H9 (cell line): ENCODE results near the gene ASB4. TPM values are rescaled to one million over a fixed set of nuclear protein-coding genes. Genes with fewer than 3 reads are reported as not detected.

Experiments
- DNase-seq: peaks from one replicate; pipeline ENCODE4 v3.0.0-alpha.2; 2017
- H2AFZ ChIP-seq: one replicate; pipeline ENCODE4 v1.6.1; 2013; ENCODE audit warnings: mild to moderate bottlenecking, low read length, control low read depth, moderate library complexity
- H2AK5ac ChIP-seq: 2 replicates; pipeline ENCODE4 v1.6.1; 2013; ENCODE audit warnings: low read length, control low read depth, mixed read lengths; ENCODE audit not compliant: insufficient read length
- H2BK120ac ChIP-seq: one replicate; pipeline ENCODE4 v1.6.1; 2013; ENCODE audit warnings: low read depth, mild to moderate bottlenecking, low read length, control low read depth, inconsistent platforms; ENCODE audit not compliant: poor library complexity, severe bottlenecking
- H2BK12ac ChIP-seq: 2 replicates; pipeline ENCODE4 v1.6.1; 2013; ENCODE audit warnings: low read length, control low read depth, mixed read lengths, low read depth; ENCODE audit not compliant: insufficient read length
- H2BK15ac ChIP-seq: 2 replicates; pipeline ENCODE4 v1.6.1; 2013; ENCODE audit warnings: low read depth, low read length, control low read depth
- H2BK20ac ChIP-seq: one replicate; pipeline ENCODE4 v1.6.1; 2013; ENCODE audit warnings: low read depth, mild to moderate bottlenecking, low read length, control low read depth, inconsistent platforms; ENCODE audit not compliant: poor library complexity, severe bottlenecking
- H2BK5ac ChIP-seq: 2 replicates; pipeline ENCODE4 v1.6.1; 2013; ENCODE audit warnings: low read length, control low read depth, mixed read lengths; ENCODE audit not compliant: insufficient read length
- H3K14ac ChIP-seq: 2 replicates; pipeline ENCODE4 v1.6.1; 2013; ENCODE audit warnings: low read length, control low read depth; ENCODE audit not compliant: insufficient read depth
- H3K18ac ChIP-seq: 2 replicates; pipeline ENCODE4 v1.6.1; 2013; ENCODE audit warnings: low read depth, mild to moderate bottlenecking, mixed read lengths, low read length, control low read depth; ENCODE audit not compliant: insufficient read length
- H3K23ac ChIP-seq: 2 replicates; pipeline ENCODE4 v1.6.1; 2013; ENCODE audit warnings: low read length, control low read depth, mixed read lengths, low read depth; ENCODE audit not compliant: insufficient read length
- H3K23me2 ChIP-seq: 2 replicates; pipeline ENCODE4 v1.6.1; 2013; ENCODE audit warnings: low read depth, mild to moderate bottlenecking, mixed read lengths, low read length, control low read depth; ENCODE audit not compliant: insufficient read length, poor library complexity, severe bottlenecking
- H3K27ac ChIP-seq: 2 replicates; pipeline ENCODE4 v1.5.1; 2013; ENCODE audit warnings: low read length, control low read depth, mixed read lengths, low read depth; ENCODE audit not compliant: insufficient read length
- H3K27me3 ChIP-seq: 2 replicates; pipeline ENCODE4 v1.6.1; 2013; ENCODE audit warnings: low read length, control low read depth, inconsistent platforms; ENCODE audit not compliant: insufficient read depth
- H3K4ac ChIP-seq: 2 replicates; pipeline ENCODE4 v1.6.1; 2013; ENCODE audit warnings: low read depth, mild to moderate bottlenecking, control low read depth, inconsistent platforms, low read length, moderate library complexity
- H3K4me1 ChIP-seq: 2 replicates; pipeline ENCODE4 v1.6.1; 2013; ENCODE audit warnings: low read length, control low read depth, inconsistent platforms; ENCODE audit not compliant: insufficient read depth
- H3K4me2 ChIP-seq: 2 replicates; pipeline ENCODE4 v1.6.1; 2013; ENCODE audit warnings: low read length, control low read depth, mixed read lengths; ENCODE audit not compliant: insufficient read length, insufficient read depth
- H3K56ac ChIP-seq: 2 replicates; pipeline ENCODE4 v1.6.1; 2013; ENCODE audit warnings: low read depth, mild to moderate bottlenecking, mixed read lengths, low read length, control low read depth; ENCODE audit not compliant: insufficient read length
- H3K79me1 ChIP-seq: 2 replicates; pipeline ENCODE4 v1.6.1; 2013; ENCODE audit warnings: low read depth, mild to moderate bottlenecking, moderate library complexity, low read length, control low read depth, inconsistent platforms; ENCODE audit not compliant: insufficient read depth, poor library complexity, severe bottlenecking
- H3K79me2 ChIP-seq: 2 replicates; pipeline ENCODE4 v1.6.1; 2013; ENCODE audit warnings: low read length, control low read depth, inconsistent platforms; ENCODE audit not compliant: insufficient read depth
- H3K9ac ChIP-seq: 2 replicates; pipeline ENCODE4 v1.6.1; 2013; ENCODE audit warnings: low read length, control low read depth, mixed read lengths; ENCODE audit not compliant: insufficient read length; ENCODE audit errors: extremely low read depth
- H3K9me3 ChIP-seq: one replicate; pipeline ENCODE4 v1.6.1; 2013; ENCODE audit warnings: low read depth, low read length, inconsistent platforms; ENCODE audit not compliant: control insufficient read depth
- H3T11ph ChIP-seq: one replicate; pipeline ENCODE4 v1.6.1; 2013; ENCODE audit warnings: mild to moderate bottlenecking, low read length, control low read depth, inconsistent platforms
- H4K20me1 ChIP-seq: one replicate; pipeline ENCODE4 v1.6.1; 2013; ENCODE audit not compliant: control insufficient read depth, insufficient read length, insufficient read depth
- H4K5ac ChIP-seq: 2 replicates; pipeline ENCODE4 v1.6.1; 2013; ENCODE audit warnings: low read depth, mild to moderate bottlenecking, mixed read lengths, low read length, control low read depth; ENCODE audit not compliant: insufficient read length
- H4K8ac ChIP-seq: replicated peaks from 2 replicates; pipeline ENCODE4 v1.6.1; 2013; ENCODE audit warnings: low read length, control low read depth, mixed read lengths, low read depth; ENCODE audit not compliant: insufficient read length
- H4K91ac ChIP-seq: 2 replicates; pipeline ENCODE4 v1.6.1; 2013; ENCODE audit warnings: low read depth, mild to moderate bottlenecking, moderate library complexity, mixed read lengths, low read length, control low read depth; ENCODE audit not compliant: insufficient read length
- H3K27ac Mint-ChIP-seq, 3 experiments: 2 replicates in 2 of 3; 3 replicates in 1 of 3; pipeline ENCODE4 v1.8.0; 2020 to 2021; ENCODE audit warnings: mixed read lengths in 3 of 3, mild to moderate bottlenecking in 1 of 3, moderate library complexity in 1 of 3
- H3K27me3 Mint-ChIP-seq: 2 replicates; pipeline ENCODE4 v1.8.0; 2021; ENCODE audit warnings: low read depth, mild to moderate bottlenecking, moderate library complexity, mixed read lengths
- H3K36me3 Mint-ChIP-seq, 3 experiments: 2 replicates in 2 of 3; 3 replicates in 1 of 3; pipeline ENCODE4 v1.8.0; 2020 to 2021; ENCODE audit warnings: low read depth in 3 of 3, mixed read lengths in 3 of 3; ENCODE audit not compliant: insufficient read depth in 1 of 3
- H3K4me1 Mint-ChIP-seq, 2 experiments: 2 replicates each; pipeline ENCODE4 v1.8.0; 2020; ENCODE audit warnings: mixed read lengths in 2 of 2
- H3K4me3 Mint-ChIP-seq, 2 experiments: 2 replicates in 1 of 2; 3 replicates in 1 of 2; pipeline ENCODE4 v1.8.0; 2020 to 2021; ENCODE audit warnings: mild to moderate bottlenecking in 2 of 2, mixed read lengths in 2 of 2, moderate library complexity in 1 of 2
- H3K9me3 Mint-ChIP-seq, 2 experiments: 2 replicates in 1 of 2; 3 replicates in 1 of 2; pipeline ENCODE4 v1.8.0; 2020; ENCODE audit warnings: mild to moderate bottlenecking in 2 of 2, mixed read lengths in 2 of 2, moderate library complexity in 1 of 2
- WGBS: extraction: QIAGEN DNeasy Blood & Tissue Kit; methylation state at CpG from one replicate; pipeline ENCODE4 v1.1.7; 2013; ENCODE audit warnings: missing lambda C conversion rate, low lambda C conversion rate, mixed read lengths; ENCODE audit not compliant: insufficient read length; ENCODE audit errors: extremely low coverage; 5-methylcytosine and 5-hydroxymethylcytosine counted together
- total RNA-seq: library from RNA; stranded (reverse); gene quantifications from 2 replicates; pipeline ENCODE4 v1.2.1, GENCODE V29; 2021
- TF ChIP-seq, protein P1 (sequence below): fragments of 200-600 bp; sonication (generic); conservative IDR thresholded peaks from 3 replicates; pipeline ENCODE4 v1.8.0; 2021; ENCODE audit warnings: antibody characterized with exemption, mild to moderate bottlenecking

Gene ASB4
- total RNA-seq, 1 experiment from 2014 or later: not detected

- no peak for DNase-seq
- no CpG with 5 or more reads among the region's 1 CpG for WGBS
- no peak overlapping the region for H4K91ac ChIP-seq
- no peaks in the 10 kb centered on the region for H3K27me3 ChIP-seq
- no peak overlapping the region for H3K27ac ChIP-seq
- H2BK5ac ChIP-seq: no peak overlapping the region
- Mint-ChIP-seq H3K27me3 (no peaks in the 10 kb centered on the region), H3K4me3 (no peak overlapping the region), H3K36me3 (peaks cover 0 to 2% (median 0%) of the 10 kb centered on the region in 3 experiments; a peak in 2 of 7 replicates), H3K9me3 (0 out of 5 replicates have a peak, but pooled peaks cover 0 to 2% of the 10 kb centered on the region in 2 experiments), H3K27ac (0 out of 7 replicates have a peak overlapping the region, but pooled peaks of 2 of the 3 experiments have one; percentile 7 to 49), H3K4me1 (peaks cover 33 to 39% of the 10 kb centered on the region in 2 experiments)
- H3K4me1 ChIP-seq: peaks cover 4% of the 10 kb centered on the region; the same call in 1 of the 2 replicates
- no peak overlapping the region for H3K4me2 ChIP-seq
- H3K79me2 ChIP-seq: no peaks in the 10 kb centered on the region
- no peaks in the 10 kb centered on the region for H3K9me3 ChIP-seq
- H3K18ac ChIP-seq: no peak overlapping the region
- no peak overlapping the region for H2BK20ac ChIP-seq
- H4K5ac ChIP-seq: no peak overlapping the region
- no peak overlapping the region for H2AFZ ChIP-seq
- no peak overlapping the region for H2BK12ac ChIP-seq
- H4K20me1 ChIP-seq: no peaks in the 10 kb centered on the region
- H3K23ac ChIP-seq: no peak overlapping the region
- no peak overlapping the region for H3K14ac ChIP-seq
- no peak overlapping the region for H3T11ph ChIP-seq
- no peak overlapping the region for H2BK120ac ChIP-seq
- TF ChIP-seq, protein P1, sequence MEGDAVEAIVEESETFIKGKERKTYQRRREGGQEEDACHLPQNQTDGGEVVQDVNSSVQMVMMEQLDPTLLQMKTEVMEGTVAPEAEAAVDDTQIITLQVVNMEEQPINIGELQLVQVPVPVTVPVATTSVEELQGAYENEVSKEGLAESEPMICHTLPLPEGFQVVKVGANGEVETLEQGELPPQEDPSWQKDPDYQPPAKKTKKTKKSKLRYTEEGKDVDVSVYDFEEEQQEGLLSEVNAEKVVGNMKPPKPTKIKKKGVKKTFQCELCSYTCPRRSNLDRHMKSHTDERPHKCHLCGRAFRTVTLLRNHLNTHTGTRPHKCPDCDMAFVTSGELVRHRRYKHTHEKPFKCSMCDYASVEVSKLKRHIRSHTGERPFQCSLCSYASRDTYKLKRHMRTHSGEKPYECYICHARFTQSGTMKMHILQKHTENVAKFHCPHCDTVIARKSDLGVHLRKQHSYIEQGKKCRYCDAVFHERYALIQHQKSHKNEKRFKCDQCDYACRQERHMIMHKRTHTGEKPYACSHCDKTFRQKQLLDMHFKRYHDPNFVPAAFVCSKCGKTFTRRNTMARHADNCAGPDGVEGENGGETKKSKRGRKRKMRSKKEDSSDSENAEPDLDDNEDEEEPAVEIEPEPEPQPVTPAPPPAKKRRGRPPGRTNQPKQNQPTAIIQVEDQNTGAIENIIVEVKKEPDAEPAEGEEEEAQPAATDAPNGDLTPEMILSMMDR: no peak
- H2AK5ac ChIP-seq: no peak overlapping the region
- no peak overlapping the region for H2BK15ac ChIP-seq
- no peaks in the 10 kb centered on the region for H3K23me2 ChIP-seq
- H3K4ac ChIP-seq: no peak overlapping the region
- no peak overlapping the region for H3K9ac ChIP-seq
- no peaks in the 10 kb centered on the region for H3K79me1 ChIP-seq
- H3K56ac ChIP-seq: no peak overlapping the region
- H4K8ac ChIP-seq: no peak overlapping the region
Measured at GRCh38 chr7:95467912-95468607, 17.7 kb upstream of the ASB4 start.
